ENCODE measurements around the gene ACVR2B.

The ACVR2B gene

GRCh38 chr3:38465588-38466154 lies 12.0 kb downstream of the ACVR2B start:
- DNase-seq (ENCODE audit: low read depth) = no peak
- no peak overlapping the region for H3K4me3 ChIP-seq (replicated peaks; ENCODE audit: low read depth, low read length)
- no peak for TF ChIP-seq CTCF (IDR thresholded peaks at IDR 0.05; ENCODE audit: low read length, missing control alignments)

- TF ChIP-seq CTCF (IDR thresholded peaks at IDR 0.05; ENCODE audit: low read length, missing control alignments) = no peak
- H3K4me3 ChIP-seq (replicated peaks; ENCODE audit: low read depth, low read length) = no peak overlapping the region
- DNase-seq (ENCODE audit: low read depth) = no peak
Observed at GRCh38 chr3:38468765-38469164, 15.1 kb downstream of the ACVR2B start.

- DNase-seq (ENCODE audit: low read depth) = no peak
- TF ChIP-seq CTCF (IDR thresholded peaks at IDR 0.05; ENCODE audit: low read length, missing control alignments) = no peak
- H3K4me3 ChIP-seq (replicated peaks; ENCODE audit: low read depth, low read length) = no peak overlapping the region
Observed at GRCh38 chr3:38469852-38470251, 16.2 kb downstream of the ACVR2B start.

GRCh38 chr3:38471260-38471857 lies 17.7 kb downstream of the ACVR2B start:
- no peak for TF ChIP-seq CTCF (IDR thresholded peaks at IDR 0.05; ENCODE audit: low read length, missing control alignments)
- no peak overlapping the region for H3K4me3 ChIP-seq (replicated peaks; ENCODE audit: low read depth, low read length)
- DNase-seq (ENCODE audit: low read depth) = no peak

GRCh38 chr3:38472342-38472741 lies 18.7 kb downstream of the ACVR2B start:
- no peak for TF ChIP-seq CTCF (IDR thresholded peaks at IDR 0.05; ENCODE audit: low read length, missing control alignments)
- H3K4me3 ChIP-seq (replicated peaks; ENCODE audit: low read depth, low read length) = no peak overlapping the region
- DNase-seq (ENCODE audit: low read depth) = no peak

- no peak for DNase-seq (ENCODE audit: low read depth)
- TF ChIP-seq CTCF (IDR thresholded peaks at IDR 0.05; ENCODE audit: low read length, missing control alignments) = no peak
Observed at GRCh38 chr3:38473229-38473628, 19.5 kb downstream of the ACVR2B start.

More at GRCh38 chr3:38473229-38473628, 19.5 kb downstream of the ACVR2B start:
- H3K4me3 ChIP-seq (replicated peaks; ENCODE audit: low read depth, low read length) = no peak overlapping the region
